Measurements from ENCODE around the gene HYCC2.
"Not testable (repeated sequence)": the region's sequence is repeated elsewhere in the genome, so short reads cannot be mapped to it uniquely, and the experiment has no call there.

HYCC2 gene

GRCh38 chr2:201057087-201057521, 14.4 kb downstream of the HYCC2 start:
- TF ChIP-seq CTCF (IDR thresholded peaks at IDR 0.05): no peak
- TF ChIP-seq ZFX (IDR thresholded peaks at IDR 0.05; ENCODE audit: borderline replicate concordance): no peak
- H3K27ac ChIP-seq: 0 out of 2 replicates have a peak overlapping the region, but pooled peaks have one; percentile 14

- H3K27ac ChIP-seq: no peak overlapping the region
- TF ChIP-seq ZFX (IDR thresholded peaks at IDR 0.05; ENCODE audit: borderline replicate concordance) (no peak), CTCF (IDR thresholded peaks at IDR 0.05) (no peak)
These were observed 22.0 kb downstream of the HYCC2 start for GRCh38 chr2:201049455-201049854.

- TF ChIP-seq ZFX (IDR thresholded peaks at IDR 0.05; ENCODE audit: borderline replicate concordance): no peak
- no peak for TF ChIP-seq CTCF (IDR thresholded peaks at IDR 0.05)
These were observed 24.6 kb downstream of the HYCC2 start for GRCh38 chr2:201046881-201047280.

GRCh38 chr2:201043050-201043449, 28.4 kb downstream of the HYCC2 start:
- H3K27ac ChIP-seq: not testable (repeated sequence)

More at GRCh38 chr2:201046881-201047280, 24.6 kb downstream of the HYCC2 start:
- no peak overlapping the region for H3K27ac ChIP-seq

GRCh38 chr2:201042451-201042850, 29.0 kb downstream of the HYCC2 start:
- H3K27ac ChIP-seq: not testable (repeated sequence)

GRCh38 chr2:201040867-201041628, 30.4 kb downstream of the HYCC2 start:
- H3K27ac ChIP-seq: no peak overlapping the region
- TF ChIP-seq CTCF (IDR thresholded peaks at IDR 0.05) (no peak), ZFX (IDR thresholded peaks at IDR 0.05; ENCODE audit: borderline replicate concordance) (no peak)

- TF ChIP-seq ZFX (IDR thresholded peaks at IDR 0.05; ENCODE audit: borderline replicate concordance): no peak
- no peak for TF ChIP-seq CTCF (IDR thresholded peaks at IDR 0.05)
- H3K27ac ChIP-seq: no peak overlapping the region
These were observed 32.6 kb downstream of the HYCC2 start for GRCh38 chr2:201038855-201039254.

GRCh38 chr2:201038361-201038760, 33.1 kb downstream of the HYCC2 start:
- H3K27ac ChIP-seq: not testable (repeated sequence)

GRCh38 chr2:201034355-201034754, 37.1 kb downstream of the HYCC2 start:
- not testable (repeated sequence) for H3K27ac ChIP-seq
